Right ventricle myocardium inferior (tissue), 1 donor: ENCODE data around the gene NEURL3. TPM values are rescaled to one million over a fixed set of nuclear protein-coding genes. Genes with fewer than 3 reads are reported as not detected.
"Not testable (repeated sequence)": the region's sequence is repeated elsewhere in the genome, so short reads cannot be mapped to it uniquely, and the experiment has no call there.

Experiments
- ATAC-seq: fragments of 200-7000 bp; cut with Tn5 transposase; one replicate; pipeline ENCODE4 v1.9.1; 2020; ENCODE audit warnings: mild to moderate bottlenecking, moderate library complexity
- DNase-seq: peaks from one replicate; pipeline ENCODE4 v3.0.0; 2021; ENCODE audit errors: missing footprints
- intact Hi-C: fragments of 100-400 bp; cut with DNase I; formaldehyde crosslinking; loops from one replicate; pipeline ENCODE4 v1.11.0; 2022
- total RNA-seq: library from RNA; stranded (reverse); fragmentation: NEBNext Ultra II Directional; extraction: Animal tissue kit (Norgen Biotek cat#: 25700); gene quantifications from one replicate; pipeline ENCODE4 v1.2.1, GENCODE V29; 2021
- donor health status: DM: no; HTN: yes; CAD: no; lungs with severe emphysema.

NEURL3 gene
- total RNA-seq, 1 donor from 2014 or later = 0.14 TPM

GRCh38 chr2:96461616-96462015, 43.5 kb downstream of the NEURL3 start:
- ATAC-seq, intact Hi-C loops, DNase-seq: not testable (repeated sequence)

- ATAC-seq = no peak
- intact Hi-C loops = no loop called here
Measured at GRCh38 chr2:96452053-96452452, 53.1 kb downstream of the NEURL3 start.

GRCh38 chr2:96449637-96450036, 55.5 kb downstream of the NEURL3 start:
- intact Hi-C loops = no loop called here
- DNase-seq (no peak), ATAC-seq (peak; percentile 39)

More at GRCh38 chr2:96452053-96452452, 53.1 kb downstream of the NEURL3 start:
- DNase-seq = no peak

GRCh38 chr2:96449174-96449573, 56.0 kb downstream of the NEURL3 start:
- DNase-seq (no peak), ATAC-seq (no peak)
- intact Hi-C loops = no loop called here

GRCh38 chr2:96447726-96448125, 57.4 kb downstream of the NEURL3 start:
- DNase-seq (no peak), ATAC-seq (no peak)
- intact Hi-C loops = no loop called here

Other genes with a start within 250 kb of the NEURL3 start
- 68.2 TPM for gene TMEM127, start 239.4 kb downstream of the NEURL3 start, total RNA-seq
- 59.9 TPM for gene CIAO1, start 239.1 kb downstream of the NEURL3 start, total RNA-seq
- gene SNRNP200, start 199.8 kb downstream of the NEURL3 start, total RNA-seq = 50.9 TPM
- 1.4 TPM for gene ITPRIPL1, start 180.0 kb downstream of the NEURL3 start, total RNA-seq
- 1.1 TPM for gene NCAPH, start 169.6 kb downstream of the NEURL3 start, total RNA-seq
- gene ARID5A, start 31.4 kb upstream of the NEURL3 start, total RNA-seq = 8.7 TPM
- 31.9 TPM for gene KANSL3, start 133.0 kb upstream of the NEURL3 start, total RNA-seq
- gene FER1L5, start 137.4 kb upstream of the NEURL3 start, total RNA-seq = not detected
- gene LMAN2L, start 234.7 kb upstream of the NEURL3 start, total RNA-seq = 26.2 TPM